ENCODE data around the gene TFR2.

Gene TFR2

DNA sequence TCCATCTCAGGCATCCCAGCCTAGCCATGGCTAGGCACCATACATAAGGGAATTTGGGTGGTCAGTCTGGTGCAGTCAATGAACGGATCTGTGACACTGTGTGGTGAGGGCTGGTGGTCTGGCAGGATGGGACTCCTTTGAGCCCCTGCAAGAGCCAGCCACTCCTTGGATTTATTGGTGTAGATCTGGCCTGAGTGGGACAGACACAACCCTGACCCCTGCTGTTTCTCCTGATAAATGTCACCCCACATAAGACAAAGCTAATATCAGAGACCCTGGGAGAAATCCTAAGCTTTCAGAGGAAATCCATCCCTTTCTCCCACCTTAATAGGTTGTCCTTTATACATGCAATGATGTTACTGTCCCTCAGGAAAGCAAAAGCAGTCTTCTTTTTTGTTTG lies 52.9 kb downstream of the TFR2 start:
- no peak overlapping the region for H3K4me3 ChIP-seq (ENCODE audit: low read depth, low read length)

DNA sequence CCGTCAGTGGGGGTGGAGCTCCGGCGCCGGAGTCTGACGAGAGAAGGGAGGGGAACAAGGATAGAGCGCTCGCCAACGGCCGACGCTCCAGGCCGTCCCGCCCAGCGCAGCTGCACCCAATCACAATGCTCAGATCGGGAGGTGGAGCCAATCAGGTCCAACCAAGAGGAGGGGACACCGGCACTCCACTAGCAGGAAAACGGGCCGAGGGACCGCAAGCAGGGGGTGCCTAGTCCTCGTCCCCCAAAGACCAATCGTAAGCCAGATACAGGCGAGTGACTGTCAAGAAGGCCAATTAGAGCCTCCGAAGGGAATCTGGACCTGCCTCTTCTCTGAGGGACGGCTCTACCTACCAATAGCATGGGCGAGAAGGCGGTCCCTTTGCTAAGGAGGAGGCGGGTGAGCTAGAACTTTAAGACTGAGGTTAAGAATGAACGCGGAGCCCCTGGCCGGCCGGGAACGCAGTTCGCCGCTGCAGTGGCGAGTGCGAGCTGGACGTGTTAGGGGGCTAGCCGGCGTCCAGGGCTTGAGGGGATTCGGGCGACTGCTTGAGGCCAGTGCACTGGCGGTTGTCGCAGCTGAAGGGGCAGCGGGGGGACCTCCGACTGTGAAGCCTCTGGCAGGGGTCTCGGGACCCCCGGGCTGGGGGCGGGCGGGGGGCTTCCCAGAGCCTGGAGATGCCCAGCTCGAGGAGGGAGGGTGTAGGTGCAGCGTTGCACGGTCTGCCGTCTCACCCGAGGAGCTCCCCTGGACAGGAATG lies 54.9 kb downstream of the TFR2 start, which contains the start of gene FBXO24:
FBXO24 (plus strand) TSS at position 63 of the 760 bp plus-strand sequence; CDS start at position 361, 298 bp downstream.
- H3K4me3 ChIP-seq (ENCODE audit: low read depth, low read length): peak within 1 kb of the TSS; percentile 84

DNA sequence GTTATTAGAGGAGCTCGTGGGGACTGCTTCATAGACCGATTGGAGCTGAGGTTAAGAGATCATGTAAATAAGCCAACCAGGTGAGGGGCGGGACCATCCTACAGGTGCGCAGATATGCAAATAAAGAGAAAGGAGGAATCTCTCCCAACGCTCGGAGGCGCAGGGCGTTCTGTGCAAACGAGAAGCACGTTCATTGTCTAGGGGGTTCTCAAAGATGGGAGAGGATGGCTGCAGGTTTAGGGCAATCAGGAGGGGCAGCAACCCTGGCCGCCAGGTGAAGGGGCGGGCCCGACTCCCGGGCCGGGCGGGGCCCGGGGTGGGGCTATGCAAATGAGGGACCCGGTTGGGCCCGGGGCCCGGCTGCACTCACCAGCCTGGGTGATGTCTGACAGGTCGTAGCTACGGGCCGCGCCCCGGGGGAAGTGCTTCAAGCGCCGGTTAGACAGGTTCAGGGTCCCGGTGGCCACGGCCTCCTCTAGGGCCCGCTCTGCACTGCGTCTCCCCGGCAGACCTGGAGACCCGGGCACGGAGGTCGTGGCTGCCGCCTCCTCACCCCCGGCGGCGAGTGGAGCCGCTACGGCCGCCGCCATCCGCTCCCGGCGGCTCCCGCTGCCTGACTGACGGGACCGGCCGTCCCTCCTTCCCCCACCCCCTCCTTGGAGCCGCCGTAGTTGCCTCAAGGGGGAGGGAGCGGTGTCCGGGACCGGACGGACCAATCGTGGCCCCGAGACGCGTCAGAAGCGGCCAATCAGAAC lies 55.7 kb downstream of the TFR2 start, which contains the start of gene LRCH4:
LRCH4 (minus strand) TSS at position 619 of the 755 bp plus-strand sequence; CDS start at position 590, 29 bp downstream.
- peak within 1 kb of the TSS; percentile 84 for H3K4me3 ChIP-seq (ENCODE audit: low read depth, low read length)

DNA sequence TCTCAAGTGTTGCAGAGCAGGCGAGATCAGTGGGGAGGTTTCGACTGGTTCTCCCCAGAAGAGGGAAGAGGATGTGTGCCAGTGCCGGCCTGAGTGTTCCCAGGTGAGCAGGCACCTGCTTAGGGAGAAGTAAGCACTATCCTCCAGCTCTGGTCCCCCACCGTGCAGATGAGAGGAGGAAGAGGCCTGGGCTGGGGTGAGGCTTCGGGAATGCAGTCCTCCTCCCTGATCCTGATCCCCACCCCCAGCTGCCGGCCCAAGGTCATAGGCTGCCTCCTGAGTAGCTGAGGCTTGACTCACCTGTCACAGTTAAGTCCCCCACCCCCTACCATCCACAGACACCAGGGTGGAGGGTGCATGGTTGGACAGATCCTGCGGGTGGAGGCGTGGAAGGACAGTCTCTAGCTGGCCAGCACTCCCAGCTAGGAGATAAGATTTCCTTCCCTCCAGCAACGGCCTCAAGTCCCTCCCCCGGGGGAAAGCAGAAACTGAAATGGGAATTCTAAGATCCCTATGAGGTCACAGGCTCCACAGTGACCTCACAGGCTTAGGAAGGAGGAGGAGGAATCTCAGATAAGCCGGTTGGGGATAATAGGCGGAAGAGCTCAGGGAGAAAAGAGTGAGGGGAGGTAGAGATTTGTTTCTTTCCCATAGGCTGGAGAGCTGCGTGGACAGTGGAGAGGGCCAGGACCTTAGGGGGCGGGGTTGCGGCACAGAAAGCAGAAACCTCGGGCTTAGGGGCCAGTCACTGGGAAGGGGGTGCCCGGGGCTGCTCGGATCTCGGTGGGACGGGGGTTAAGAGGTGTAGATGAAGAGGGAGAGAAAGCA lies 56.5 kb downstream of the TFR2 start:
- peak overlapping the region; percentile 84 for H3K4me3 ChIP-seq (ENCODE audit: low read depth, low read length)

DNA sequence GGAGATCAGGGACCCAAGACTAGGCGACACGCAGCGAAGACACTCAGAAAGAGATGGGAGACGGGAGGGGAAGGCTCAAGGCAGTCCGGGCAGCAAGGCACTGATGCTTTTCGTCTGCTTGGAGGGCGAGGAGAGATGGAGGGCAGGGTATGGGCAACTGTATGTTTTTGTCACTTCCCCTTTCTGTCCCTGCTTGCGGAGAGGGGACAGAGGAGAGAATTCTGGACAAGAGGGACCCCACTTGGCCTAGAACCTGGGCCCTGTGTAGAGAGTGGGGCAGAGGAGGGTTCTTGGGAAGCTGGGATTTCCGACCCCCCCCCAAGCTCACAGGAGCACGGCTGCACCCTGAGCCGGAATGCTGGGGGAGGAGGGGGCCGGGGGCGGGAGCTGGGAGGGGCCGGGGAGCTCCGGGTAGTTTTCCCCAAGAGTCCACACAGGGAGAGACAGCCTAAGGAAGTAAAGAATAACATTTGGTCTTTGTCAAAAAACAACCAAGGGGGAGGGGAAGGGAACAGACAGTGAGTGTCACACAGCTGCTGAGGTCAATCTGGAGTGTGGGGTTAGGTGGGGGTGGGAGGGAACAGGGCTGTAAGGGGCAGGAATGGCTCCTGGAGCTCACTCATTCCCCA lies 57.2 kb downstream of the TFR2 start:
- peak overlapping the region; percentile 84 for H3K4me3 ChIP-seq (ENCODE audit: low read depth, low read length)

DNA sequence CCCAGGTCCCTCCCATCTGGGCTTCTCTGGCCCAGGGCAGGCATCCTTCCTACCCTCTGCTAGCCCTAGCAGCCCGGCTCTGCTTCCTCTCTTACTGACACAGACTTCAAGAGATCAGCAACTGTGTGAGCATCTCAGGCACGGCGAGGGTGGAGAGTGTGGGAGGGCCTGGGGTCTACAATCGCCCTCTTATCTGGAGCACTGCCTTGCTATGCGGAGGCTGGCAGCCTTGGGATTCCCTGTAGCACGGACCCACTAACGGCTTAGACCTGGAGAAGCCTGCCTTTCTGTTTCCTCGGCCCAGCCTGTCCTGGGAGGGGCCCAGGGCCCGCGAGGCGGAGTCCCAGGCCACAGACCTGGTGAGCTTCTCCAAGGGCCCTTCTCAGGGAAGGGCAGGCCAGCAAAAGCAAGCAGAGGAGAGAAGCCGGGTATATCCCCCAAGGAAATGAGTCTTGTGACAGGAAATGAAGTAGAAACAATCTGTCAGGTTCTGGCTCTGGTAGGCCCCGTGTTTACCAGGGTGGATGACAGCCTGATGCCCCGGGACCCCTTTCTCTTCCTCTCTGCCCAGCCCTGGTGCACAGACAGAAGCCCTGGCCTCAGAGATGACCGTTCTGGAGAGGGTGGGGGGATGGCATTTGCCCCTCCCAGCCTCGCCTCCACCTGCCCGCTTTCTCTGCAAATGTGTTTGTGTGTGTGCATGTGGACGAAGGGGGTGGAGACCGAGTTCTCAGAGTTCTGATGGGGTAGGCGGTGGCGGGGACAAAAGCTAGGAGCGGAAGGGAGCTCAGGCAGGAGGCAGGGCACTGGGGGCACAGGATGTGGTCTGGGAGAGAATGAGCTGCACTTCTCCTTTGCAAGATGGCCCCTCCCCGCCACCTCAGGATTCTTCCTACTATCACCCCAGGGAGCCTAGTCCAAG lies 58.0 kb downstream of the TFR2 start:
- H3K4me3 ChIP-seq (ENCODE audit: low read depth, low read length): no peak overlapping the region

DNA sequence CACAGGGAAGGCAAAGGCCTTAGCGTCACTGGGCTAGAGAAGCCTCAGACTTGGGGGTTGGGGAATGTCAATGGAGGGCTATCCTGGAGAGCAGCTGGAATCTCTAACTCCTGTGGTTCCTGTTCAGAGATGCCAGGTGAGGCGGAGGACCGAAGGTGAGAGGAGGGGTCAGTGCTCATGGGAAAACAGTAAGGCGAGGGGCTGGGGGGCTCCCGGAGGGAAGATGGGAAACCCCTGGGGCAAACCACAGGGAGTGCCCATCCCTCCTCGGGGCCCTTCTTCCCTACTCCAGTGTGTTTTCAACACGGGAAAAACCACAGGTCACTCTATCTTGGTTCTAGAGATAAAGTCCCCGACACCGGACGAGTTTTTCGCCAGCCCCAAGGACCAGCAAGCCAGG lies 58.7 kb downstream of the TFR2 start:
- H3K4me3 ChIP-seq (ENCODE audit: low read depth, low read length): no peak overlapping the region

DNA sequence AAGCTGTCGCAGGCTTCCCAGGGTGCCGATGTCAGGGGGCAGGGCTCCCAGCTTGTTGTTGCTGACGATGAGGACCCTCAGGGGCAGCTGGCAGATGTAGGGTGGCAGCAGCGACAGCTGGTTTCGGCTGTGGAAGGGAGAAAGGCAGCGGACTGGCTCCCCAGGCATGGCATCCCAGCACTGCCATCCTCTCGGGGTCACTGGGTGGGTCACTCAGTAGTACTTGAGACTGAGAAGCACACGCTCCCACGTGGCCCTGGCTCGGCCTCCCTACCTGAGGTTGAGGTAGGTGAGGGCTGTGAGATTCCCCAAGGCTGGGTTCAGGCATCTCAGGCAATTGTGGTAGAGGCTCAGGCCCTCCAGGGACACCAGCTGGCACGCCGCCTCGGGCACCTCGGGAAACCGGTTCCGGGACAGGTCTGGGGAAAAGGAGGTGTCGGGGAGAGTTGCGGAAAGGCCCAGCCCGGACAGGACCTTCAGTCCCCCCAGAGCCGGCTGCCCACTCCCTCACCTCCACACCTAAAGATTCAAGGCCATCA lies 59.2 kb downstream of the TFR2 start:
- no peak overlapping the region for H3K4me3 ChIP-seq (ENCODE audit: low read depth, low read length)

DNA sequence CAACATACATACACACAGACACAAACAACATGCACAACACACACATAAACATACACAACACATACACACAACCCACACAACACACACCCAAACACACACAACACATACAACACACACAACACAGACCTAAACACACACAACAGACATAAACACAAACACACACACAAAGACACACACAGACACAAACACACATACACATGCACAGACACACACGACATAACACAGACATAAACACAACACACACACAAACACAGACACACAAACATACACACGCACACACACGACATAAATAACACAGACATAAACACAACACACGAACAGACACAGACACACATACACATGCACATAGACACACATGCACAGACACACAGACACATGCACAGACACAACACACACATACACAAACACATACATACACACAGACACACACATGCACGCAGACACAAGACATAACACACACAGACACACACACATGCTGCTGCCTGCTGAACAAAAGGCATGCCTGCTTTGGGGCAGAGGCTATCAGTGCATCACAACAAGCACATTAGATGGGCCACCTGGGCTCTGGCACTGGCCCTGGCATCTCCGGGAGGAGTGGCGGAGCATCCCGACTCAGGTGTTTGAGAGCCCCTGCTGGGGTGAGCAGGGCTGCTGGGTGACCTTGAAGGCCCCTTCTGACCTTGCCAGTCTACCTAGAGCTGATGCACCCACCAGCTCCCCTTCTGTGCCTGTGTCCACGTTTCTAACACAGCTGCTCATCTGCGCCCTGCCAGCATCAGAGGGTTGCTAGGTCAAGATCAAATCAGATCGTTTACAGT lies 60.7 kb downstream of the TFR2 start:
- no peak overlapping the region for H3K4me3 ChIP-seq (ENCODE audit: low read depth, low read length)

DNA sequence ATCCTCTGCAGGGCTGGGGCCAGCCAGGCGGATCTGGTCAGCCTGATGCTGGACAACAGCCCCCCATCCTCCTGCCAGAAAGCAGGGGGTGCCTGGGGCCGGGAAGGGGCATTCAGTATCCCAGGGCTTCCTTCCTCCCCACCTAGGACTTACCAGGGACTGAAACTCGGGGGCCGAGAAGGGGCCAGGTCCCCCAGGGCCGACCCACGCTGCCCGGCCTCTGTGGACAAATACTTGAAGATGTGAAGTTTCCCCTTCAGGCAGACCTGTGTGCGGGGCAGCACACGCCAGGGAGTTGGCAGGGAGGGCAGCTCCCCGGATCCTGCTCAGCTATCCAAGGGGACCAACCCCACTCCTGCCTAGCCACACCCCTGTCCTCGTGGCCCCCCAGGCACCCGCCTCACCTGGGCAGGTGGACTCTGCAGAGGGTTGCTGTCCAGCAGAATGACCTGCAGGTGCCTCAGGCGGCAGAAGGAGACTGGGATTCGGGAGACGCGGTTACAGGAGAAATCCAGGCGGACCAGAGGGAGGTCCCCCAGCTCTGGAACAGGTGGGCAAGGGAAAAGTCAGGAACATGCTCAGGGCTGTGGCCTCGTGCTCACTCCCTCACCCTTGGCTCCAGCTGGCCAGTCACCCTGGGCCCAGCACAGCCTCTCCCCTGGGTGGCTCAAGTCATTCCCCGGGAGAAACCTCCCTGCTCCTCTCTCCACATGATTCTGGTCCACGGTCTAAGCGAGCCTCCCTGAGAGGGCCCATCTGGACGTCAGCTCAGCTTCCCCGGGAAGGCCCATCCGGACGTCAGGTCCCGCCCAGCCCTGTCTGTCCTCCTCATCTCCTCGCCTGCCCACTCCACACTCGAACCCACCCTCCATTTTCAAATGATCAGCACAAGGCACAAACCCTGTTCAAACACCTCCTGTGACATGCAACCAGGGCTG lies 62.8 kb downstream of the TFR2 start:
- H3K4me3 ChIP-seq (ENCODE audit: low read depth, low read length): no peak overlapping the region

DNA sequence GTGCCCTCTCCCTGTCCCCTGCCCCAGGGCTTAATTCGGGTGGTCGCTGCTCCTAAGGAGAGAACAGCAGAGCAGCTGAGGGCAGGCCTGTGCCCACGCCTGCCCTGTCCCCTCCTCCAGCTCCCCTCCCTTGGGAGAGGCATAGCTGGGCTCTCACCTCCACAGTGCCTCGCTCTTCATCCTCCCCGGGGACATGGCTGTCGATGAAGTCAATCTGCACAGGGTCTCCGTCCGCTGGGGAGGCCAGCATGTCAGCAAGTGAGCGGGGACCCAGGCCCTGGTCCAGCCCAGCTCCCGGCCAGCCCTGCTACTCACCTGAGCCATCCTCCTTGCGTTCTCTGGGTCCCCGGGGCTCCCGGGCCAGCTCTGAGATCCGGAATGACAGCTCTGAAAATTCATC lies 63.8 kb downstream of the TFR2 start:
- H3K4me3 ChIP-seq (ENCODE audit: low read depth, low read length): no peak overlapping the region

DNA sequence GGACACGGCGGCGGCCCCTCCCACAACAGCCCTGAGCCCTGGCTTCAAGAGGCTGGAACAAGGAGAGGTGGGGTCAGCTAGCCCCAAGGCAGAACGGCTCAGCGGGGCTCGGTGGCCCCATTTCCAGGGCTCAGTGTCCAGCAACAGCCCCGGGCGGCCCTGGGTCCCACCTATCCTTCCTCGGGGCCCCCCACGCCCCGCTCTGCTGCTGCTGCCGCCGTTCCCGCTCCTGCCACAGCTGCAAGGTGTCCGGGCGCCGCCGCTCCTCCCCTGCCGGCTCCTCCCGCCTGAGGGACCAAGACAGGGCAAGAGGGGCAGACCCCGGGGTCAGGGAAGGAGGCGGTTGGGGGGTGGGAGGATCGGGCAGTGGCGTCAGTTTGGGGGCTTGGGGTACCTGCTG lies 64.2 kb downstream of the TFR2 start:
- H3K4me3 ChIP-seq (ENCODE audit: low read depth, low read length): no peak overlapping the region

DNA sequence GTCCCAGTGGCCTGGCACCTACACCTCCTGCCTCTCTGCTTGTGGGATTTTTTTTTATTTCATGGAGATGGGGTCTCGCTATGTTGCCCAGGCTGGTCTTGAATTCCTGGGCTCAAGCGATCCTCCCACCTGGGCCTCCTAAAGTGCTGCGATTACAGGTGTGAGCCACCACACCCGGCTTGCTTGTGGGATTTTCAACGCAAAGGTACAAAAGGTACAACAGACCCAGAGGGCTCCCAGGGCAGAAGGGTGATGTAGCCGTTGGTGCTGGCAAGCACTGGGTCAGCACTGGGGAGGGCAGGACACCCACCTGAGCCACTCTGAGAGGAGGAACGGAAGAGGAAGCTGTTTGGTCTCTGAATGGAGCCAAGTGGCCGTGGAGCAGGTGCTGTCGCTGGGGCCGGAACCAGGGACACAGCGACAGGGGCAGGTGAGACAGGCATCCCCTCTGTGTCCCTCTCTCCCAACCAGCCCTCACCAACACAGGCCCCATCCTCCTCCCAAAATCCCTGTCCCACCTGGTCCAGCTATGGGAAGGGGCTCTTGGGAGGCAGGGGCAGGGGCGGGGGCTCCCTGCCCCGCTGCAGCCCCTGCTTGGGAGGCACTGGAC lies 64.9 kb downstream of the TFR2 start:
- H3K4me3 ChIP-seq (ENCODE audit: low read depth, low read length): no peak overlapping the region

DNA sequence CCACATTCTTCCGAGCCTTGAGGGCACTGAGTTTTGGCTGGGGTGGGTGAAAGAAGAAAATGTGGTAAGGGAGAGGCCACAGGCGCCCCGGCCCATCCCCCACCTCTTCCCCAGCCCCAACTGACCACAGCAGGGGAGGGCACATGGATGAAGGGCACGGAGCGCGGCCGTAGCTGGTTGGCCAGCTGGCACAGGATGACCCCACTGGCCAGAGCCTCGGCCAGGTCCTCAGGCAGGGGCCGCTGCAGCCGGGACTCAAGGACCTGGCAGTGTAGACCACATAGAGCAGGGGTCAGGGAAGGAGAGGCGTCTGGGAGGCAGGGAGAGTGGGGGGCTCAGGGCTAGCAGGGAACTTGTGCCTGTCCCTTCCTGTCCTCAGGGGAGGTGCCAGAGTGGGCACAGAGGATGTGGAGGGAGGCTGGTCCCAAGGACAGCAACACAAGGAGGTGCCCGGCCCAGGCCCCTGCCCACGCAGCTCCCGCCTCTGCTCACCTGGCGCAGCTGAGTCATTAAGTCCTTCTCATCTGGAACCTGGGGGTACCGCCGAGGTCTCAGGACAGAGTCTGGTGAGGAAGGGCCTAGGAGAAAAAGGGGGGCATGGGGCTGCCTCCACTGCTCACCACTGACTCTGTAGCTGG lies 65.5 kb downstream of the TFR2 start:
- H3K4me3 ChIP-seq (ENCODE audit: low read depth, low read length): no peak overlapping the region

DNA sequence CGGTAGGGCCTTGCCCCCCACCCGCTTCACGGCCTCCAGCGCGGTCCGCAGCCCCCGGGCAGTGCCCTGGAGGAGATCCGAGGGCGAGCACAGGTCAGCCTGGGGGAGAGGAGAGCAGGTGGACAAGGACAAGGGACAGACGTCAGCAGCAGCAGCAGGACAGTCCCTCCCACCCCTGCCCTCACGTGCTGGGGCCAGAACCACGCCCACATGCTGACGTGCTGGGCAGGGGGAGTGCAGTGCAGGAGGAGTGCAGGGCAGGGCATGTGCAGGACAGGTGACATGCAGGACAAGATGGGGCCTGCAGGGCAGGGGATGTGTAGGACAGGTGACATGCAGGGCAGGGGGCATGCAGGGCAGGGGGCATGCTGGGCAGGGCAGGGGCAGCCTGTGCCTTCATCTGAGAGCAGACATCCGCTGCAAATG lies 66.1 kb downstream of the TFR2 start:
- H3K4me3 ChIP-seq (ENCODE audit: low read depth, low read length): no peak overlapping the region

DNA sequence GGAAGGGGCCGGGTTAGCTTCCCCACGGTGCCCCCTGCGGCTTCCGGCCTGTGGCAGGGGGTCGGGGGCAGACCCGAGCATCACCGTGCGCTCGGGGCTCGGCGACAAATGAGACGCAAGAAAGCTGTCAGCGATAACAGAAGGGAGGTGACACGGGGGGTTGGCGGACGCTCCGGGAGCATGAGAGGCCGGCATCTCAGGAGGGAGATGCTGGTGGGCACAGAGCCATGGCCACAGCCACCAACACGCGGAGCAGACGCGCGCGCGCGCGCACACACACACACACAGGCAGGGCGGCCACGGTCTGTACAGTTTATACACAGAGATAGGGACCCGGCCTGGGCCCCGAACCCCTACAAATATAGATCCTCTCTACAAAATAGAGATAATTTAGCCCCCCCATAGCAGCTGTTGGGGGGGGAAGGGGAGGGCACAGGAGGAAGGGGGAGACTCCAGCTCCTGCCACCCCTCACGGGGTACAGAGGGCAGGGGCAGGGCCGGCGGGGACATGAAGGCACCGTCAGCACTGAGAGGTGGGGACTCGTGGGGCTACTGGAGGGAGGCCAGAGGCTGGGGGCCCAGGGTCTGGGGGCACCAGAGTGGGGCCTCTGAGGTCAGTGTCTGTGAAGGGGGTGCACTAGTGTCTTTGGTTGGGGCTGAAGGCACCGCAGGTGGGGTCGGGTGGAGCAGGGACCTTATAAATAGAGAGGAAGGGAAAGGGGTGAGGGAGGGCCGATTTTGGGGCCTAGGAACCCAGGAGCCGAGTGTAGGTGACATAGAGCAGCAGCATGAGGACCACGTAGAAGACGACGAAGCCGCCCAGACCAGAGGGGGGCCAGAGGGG lies 66.8 kb downstream of the TFR2 start:
- H3K4me3 ChIP-seq (ENCODE audit: low read depth, low read length): no peak overlapping the region

Measured in iPS-11a (cell line).